K562 (cell line): ENCODE measurements around the gene CHMP1A. TPM values are rescaled to one million over a fixed set of nuclear protein-coding genes. Genes with fewer than 3 reads are reported as not detected.

Source experiments
- ATAC-seq: fragments of 200-7000 bp; cut with Tn5 transposase; 3 replicates; pipeline ENCODE4 v1.9.1; 2020; ENCODE audit warnings: moderate library complexity
- BruUV-seq: library from RNA; stranded (reverse); fragments of 400-500 nt; replicated peaks from 2 replicates; lab custom pipeline; 2021; lab: Mats Ljungman, UMichigan
- CTCF ChIA-PET: fragments of 300-600 bp; formaldehyde crosslinking; extraction: SDS; loops from one replicate; lab custom pipeline; 2021; ENCODE audit warnings: low intra/inter-chr PET ratio; lab: Yijun Ruan, JAX
- POLR2A ChIA-PET: fragments of 300-600, 350-650 bp; sonication (Branson Sonifier 250); formaldehyde crosslinking; extraction: SDS; loops from one replicate; lab custom pipeline; 2021; ENCODE audit warnings: antibody characterized with exemption, inconsistent platforms; lab: Yijun Ruan, JAX
- DNase-seq, 4 experiments: peaks; one replicate each; pipeline versions ENCODE4 v3.0.0 to v3.0.0-alpha.2; 2011 to 2018; ENCODE audit warnings: low spot score in 3 of 4, mixed read lengths in 3 of 4; ENCODE audit errors: extremely low read depth in 1 of 4
- FAIRE-seq: peaks from 2 replicates; lab custom pipeline; 2011; peaks lifted over from hg19 to GRCh38; lab: Jason Lieb, UNC
- H2AFZ ChIP-seq: 2 replicates; pipeline ENCODE4 v1.6.0; 2011; ENCODE audit warnings: low read depth, low read length, control low read depth, inconsistent platforms
- H3K27ac ChIP-seq: fragments of 200-600 bp; 3 replicates; pipeline ENCODE4 v1.8.0; 2011; ENCODE audit warnings: low read depth, mild to moderate bottlenecking, control low read depth, inconsistent platforms, low read length, moderate library complexity, mixed read lengths; ENCODE audit errors: extremely low read depth
- H3K27me3 ChIP-seq, 2 experiments: fragments of 300-600 bp in 1 of 2; 2 replicates in 1 of 2; 3 replicates in 1 of 2; pipeline versions ENCODE4 v1.6.0 to v1.8.0; 2011; ENCODE audit warnings: inconsistent platforms in 2 of 2, low read length in 2 of 2, mild to moderate bottlenecking in 1 of 2, mixed read lengths in 1 of 2, moderate library complexity in 1 of 2; ENCODE audit not compliant: control insufficient read depth in 2 of 2, insufficient read depth in 2 of 2
- H3K36me3 ChIP-seq: fragments of 300-600 bp; 3 replicates; pipeline ENCODE4 v1.8.0; 2011; ENCODE audit warnings: mild to moderate bottlenecking, low read length, inconsistent platforms; ENCODE audit not compliant: control insufficient read depth, insufficient read depth
- H3K4me1 ChIP-seq, 2 experiments: fragments of 200-600 bp in 1 of 2; replicated peaks in 1 of 2; 2 replicates in 1 of 2; 3 replicates in 1 of 2; pipeline versions ENCODE4 v1.5.1 to v1.8.0; 2011; ENCODE audit warnings: inconsistent platforms in 2 of 2, low read length in 2 of 2, mild to moderate bottlenecking in 1 of 2, mixed read lengths in 1 of 2, moderate library complexity in 1 of 2; ENCODE audit not compliant: control insufficient read depth in 2 of 2, insufficient read depth in 2 of 2
- H3K4me2 ChIP-seq: 2 replicates; pipeline ENCODE4 v1.6.1; 2011; ENCODE audit warnings: low read length, control low read depth, inconsistent platforms, mixed read lengths; ENCODE audit not compliant: insufficient read depth
- H3K4me3 ChIP-seq: fragments of 200-600 bp; sonication (generic), shearing (Covaris generic); 2 replicates; pipeline ENCODE4 v1.5.1; 2016; ENCODE audit warnings: control low read depth, inconsistent platforms
- H3K79me2 ChIP-seq: fragments of 200-600 bp; 3 replicates; pipeline ENCODE4 v1.8.0; 2011; ENCODE audit warnings: low read length, inconsistent platforms; ENCODE audit not compliant: control insufficient read depth, insufficient read depth
- H3K9ac ChIP-seq, 2 experiments: 2 replicates each; pipeline versions ENCODE4 v1.6.0 to v1.6.1; 2011; ENCODE audit warnings: low read depth in 2 of 2, low read length in 2 of 2, control low read depth in 1 of 2, inconsistent platforms in 1 of 2, mild to moderate bottlenecking in 1 of 2, mixed read lengths in 1 of 2; ENCODE audit not compliant: insufficient read depth in 1 of 2
- H3K9me1 ChIP-seq: one replicate; pipeline ENCODE4 v1.6.0; 2011; ENCODE audit warnings: inconsistent platforms, mild to moderate bottlenecking, low read length, moderate library complexity; ENCODE audit not compliant: control insufficient read depth, insufficient read depth
- H3K9me3 ChIP-seq: replicated peaks from 2 replicates; pipeline ENCODE4 v1.5.1; 2011; ENCODE audit warnings: low read depth, low read length, inconsistent platforms; ENCODE audit not compliant: control insufficient read depth, insufficient read depth
- H4K20me1 ChIP-seq: replicated peaks from 2 replicates; pipeline ENCODE4 v1.6.1; 2011; ENCODE audit warnings: low read length, inconsistent platforms, mixed read lengths; ENCODE audit not compliant: control insufficient read depth, insufficient read depth
- HDAC1 ChIP-seq, 2 experiments: fragments of 450-650 bp; IDR thresholded peaks; 2 replicates each; pipeline ENCODE4 v1.6.1; 2016 to 2017; ENCODE audit warnings: inconsistent platforms in 1 of 2, mild to moderate bottlenecking in 1 of 2, moderate library complexity in 1 of 2
- MCM3 ChIP-seq: fragments of 450-650 bp; IDR thresholded peaks from 2 replicates; pipeline ENCODE4 v1.6.1; 2016
- XRCC4 ChIP-seq: IDR thresholded peaks from one replicate; pipeline ENCODE4 v1.6.1; 2011; ENCODE audit not compliant: insufficient read depth, insufficient read length; ENCODE audit errors: extremely low read depth
- ZNF263 ChIP-seq: sonication (generic); formaldehyde crosslinking; IDR thresholded peaks from 2 replicates; pipeline ENCODE4 v1.8.0; 2022; ENCODE audit warnings: mild to moderate bottlenecking, missing genetic modification reagents, borderline replicate concordance
- WGBS: fragments of 100-300 bp; shearing (Covaris generic); methylation state at CpG from one replicate; pipeline ENCODE4 v1.1.6; 2016; ENCODE audit warnings: low coverage, mixed read lengths; ENCODE audit not compliant: insufficient coverage; ENCODE audit errors: missing lambda C conversion rate; 5-methylcytosine and 5-hydroxymethylcytosine counted together
- in situ Hi-C: fragments of 300-500 bp; cut with MboI; formaldehyde crosslinking; loops from 4 replicates; pipeline ENCODE4 v1.15.0; 2018; ENCODE audit warnings: inconsistent platforms, mixed read lengths
- intact Hi-C: fragments of 100-400 bp; cut with micrococcal nuclease; formaldehyde crosslinking; loops from 2 replicates; pipeline ENCODE4 v1.14.2; 2022
- polyA plus RNA-seq, 8 experiments: library from polyadenylated mRNA; depleted of rRNA in 4 of 8; stranded (reverse) in 5 of 8; unstranded in 3 of 8; fragments of >200 nt; fragmentation: Nextera tagmentation in 2 of 8; fragmentation: Illumina TruSeq in 1 of 8; extraction: Ambion mirVana in 2 of 8; extraction: Trizol in 1 of 8; gene quantifications; 2 replicates each; pipeline versions ENCODE4 v1.2.1 to v1.2.3, GENCODE V29; 2011 to 2014; ENCODE audit warnings: inconsistent platforms in 1 of 8, missing spikeins in 1 of 8
- total RNA-seq, 7 experiments: library from RNA; depleted of rRNA in 6 of 7; stranded (reverse); fragments of >200 nt in 6 of 7; fragmentation: Illumina TruSeq in 2 of 7; extraction: Trizol in 2 of 7; gene quantifications; 2 replicates each; pipeline versions ENCODE4 v1.2.1 to v1.2.3, GENCODE V29; 2011 to 2021; ENCODE audit warnings: low replicate concordance in 1 of 7
- TF ChIP-seq, protein P1 (sequence below): sonication (generic); formaldehyde crosslinking; IDR thresholded peaks from 2 replicates; pipeline ENCODE4 v1.8.0; 2022; ENCODE audit warnings: missing genetic modification reagents, mild to moderate bottlenecking, moderate library complexity, borderline replicate concordance

Gene CHMP1A
- total and polyA plus RNA-seq, 9 of the 15 experiments (the other 6 are each of a cell fraction or from before 2014, with no cell fraction given), result 0.83 to 79.9 (median 45.2) TPM

DNA sequence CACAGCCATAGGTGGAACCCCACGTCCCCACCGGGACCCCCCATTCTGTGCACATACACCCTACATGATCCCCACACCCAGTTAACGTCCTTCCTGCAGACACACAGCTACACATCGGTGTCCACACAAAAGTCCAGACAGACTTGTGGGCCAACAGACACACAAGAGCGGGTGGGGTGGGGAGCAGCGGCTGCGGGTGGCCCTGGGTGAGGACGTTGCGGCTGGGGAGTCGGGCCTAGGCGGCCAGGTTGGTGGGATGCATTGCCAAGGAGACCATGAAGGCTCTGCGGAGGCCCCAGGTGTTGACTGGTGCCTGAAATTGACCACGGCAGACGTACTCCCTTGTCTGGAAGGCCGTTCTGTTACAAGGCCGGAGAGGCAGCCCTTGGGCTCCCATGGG lies 52.7 kb downstream of the CHMP1A start:
- ChIA-PET POLR2A (no interaction called here), CTCF (no interaction called here)
- no peak overlapping the region for H2AFZ ChIP-seq
- H4K20me1 ChIP-seq, result 0 out of 2 replicates have a peak, but pooled peaks cover 5% of the 10 kb centered on the region
- H3K27me3 ChIP-seq, result no peaks in the 10 kb centered on the region
- H3K79me2 ChIP-seq, result no peaks in the 10 kb centered on the region
- FAIRE-seq (no peak), ATAC-seq (no peak), DNase-seq (no peak)
- in situ Hi-C loops (no loop called here), intact Hi-C loops (loop anchor here (5.0 kb wide), 1 partner anchor 33 kb away; no protein-coding TSS in a partner anchor)
- no TSS peak for BruUV-seq
- H3K9me3 ChIP-seq, result no peaks in the 10 kb centered on the region
- no peak overlapping the region for H3K4me2 ChIP-seq
- TF ChIP-seq HDAC1 (IDR thresholded peaks at IDR 0.05), result no peak
- TF ChIP-seq, protein P1, sequence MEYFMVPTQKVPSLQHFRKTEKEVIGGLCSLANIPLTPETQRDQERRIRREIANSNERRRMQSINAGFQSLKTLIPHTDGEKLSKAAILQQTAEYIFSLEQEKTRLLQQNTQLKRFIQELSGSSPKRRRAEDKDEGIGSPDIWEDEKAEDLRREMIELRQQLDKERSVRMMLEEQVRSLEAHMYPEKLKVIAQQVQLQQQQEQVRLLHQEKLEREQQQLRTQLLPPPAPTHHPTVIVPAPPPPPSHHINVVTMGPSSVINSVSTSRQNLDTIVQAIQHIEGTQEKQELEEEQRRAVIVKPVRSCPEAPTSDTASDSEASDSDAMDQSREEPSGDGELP (CRISPR knock-in tag), result peak; percentile 20; the same call in 1 of the 2 replicates
- TF ChIP-seq MCM3, result no peak
- TF ChIP-seq ZNF263 (CRISPR knock-in tag), result peak; percentile 84
- TF ChIP-seq XRCC4, result no peak
- H3K9me1 ChIP-seq, result no peaks in the 10 kb centered on the region
- no peak overlapping the region for H3K4me3 ChIP-seq
- 57% methylated on average over 16 of the region's 16 CpGs for WGBS
- H3K27ac ChIP-seq, result no peak overlapping the region
- no peaks in the 10 kb centered on the region for H3K36me3 ChIP-seq
- H3K9ac ChIP-seq, result peak overlapping the region in 1 of 2 experiments; percentile 58; a peak in 1 of 4 replicates
- peaks cover 19 to 61% of the 10 kb centered on the region in 2 experiments; a peak in 4 of 5 replicates for H3K4me1 ChIP-seq
